GOT3 (cell line): ENCODE data around the gene KIAA0753.

Experiments
- DNase-seq: peaks from one replicate; lab custom pipeline; 2025; ENCODE audit warnings: mixed read lengths; lab: John Stamatoyannopoulos, UW

KIAA0753 gene

DNA sequence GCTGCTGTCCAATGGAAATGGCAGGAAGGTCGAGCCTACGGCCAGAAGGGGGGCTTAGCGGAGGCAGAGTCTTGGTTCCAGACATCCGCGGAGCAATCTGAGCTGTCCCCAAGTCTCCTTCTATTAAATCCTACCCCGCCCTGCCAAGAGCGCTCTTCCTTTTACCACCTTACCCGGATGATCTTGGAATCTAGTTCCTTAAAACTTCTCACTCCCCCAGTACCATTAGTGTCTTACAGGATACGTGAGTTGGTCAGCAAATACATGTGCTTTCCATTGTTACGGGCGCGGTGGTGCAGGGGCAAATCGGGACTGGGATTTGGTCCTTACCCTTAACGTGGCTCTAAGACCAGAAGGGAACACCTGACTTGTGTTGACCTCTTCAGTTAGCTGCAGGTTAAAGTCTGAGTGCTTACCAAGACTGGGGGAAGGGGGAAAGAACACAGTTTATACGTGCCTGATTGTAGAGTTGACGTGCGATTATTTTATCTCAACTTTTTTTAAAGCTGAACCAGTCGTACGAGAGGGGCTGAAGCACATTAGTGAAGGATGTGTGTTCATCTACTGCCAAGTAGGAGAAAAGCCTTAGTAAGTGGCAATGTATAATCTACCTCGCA lies 844 bp upstream of the KIAA0753 start:
- no peak for DNase-seq

DNA sequence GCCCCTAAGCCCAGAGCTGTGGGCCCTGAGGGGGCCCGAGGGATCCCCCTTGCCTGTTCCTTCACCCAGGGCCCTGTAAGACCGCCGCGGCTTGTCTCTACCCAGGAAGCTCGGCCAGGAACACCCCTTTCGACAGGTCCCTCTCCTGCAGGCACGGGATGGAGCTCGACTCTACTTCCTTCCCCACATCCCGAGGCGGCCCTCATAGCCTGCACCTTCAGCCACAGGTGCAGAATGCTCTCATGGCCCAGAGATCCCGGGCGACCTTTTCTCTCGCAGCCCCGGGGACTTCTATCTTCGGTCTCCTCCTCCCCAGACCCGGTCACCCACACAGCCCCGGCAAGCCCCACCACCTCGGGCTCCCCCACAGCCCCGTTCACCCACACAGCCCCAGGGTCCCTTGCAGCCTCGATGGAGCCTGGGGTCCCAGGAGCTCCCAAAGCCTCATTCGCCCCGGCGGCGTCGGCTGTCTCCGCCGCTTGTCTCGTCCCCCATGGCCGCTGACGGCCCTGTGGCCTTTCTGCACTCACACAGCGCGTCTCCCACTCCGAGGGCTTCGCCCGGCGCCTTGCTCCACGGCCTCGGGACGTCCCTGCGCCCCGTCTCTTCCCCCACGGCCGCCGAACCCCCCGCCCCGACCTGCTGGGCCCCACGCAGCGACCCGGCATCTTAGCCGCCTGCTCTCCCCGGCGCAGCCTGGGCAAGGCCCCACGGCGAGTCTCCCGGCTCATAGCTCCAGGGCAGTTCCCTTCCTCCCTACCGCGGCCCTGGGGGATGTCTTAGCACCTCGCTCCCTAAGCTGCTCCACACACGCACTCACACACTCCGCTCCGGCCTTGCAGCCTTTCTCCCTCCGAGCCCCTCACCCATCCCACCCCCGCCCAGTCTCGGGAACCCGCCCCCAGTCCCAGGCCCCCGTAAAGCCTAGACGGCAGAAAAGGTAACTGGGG lies 650 bp downstream of the KIAA0753 start:
- peak; percentile 33 for DNase-seq

DNA sequence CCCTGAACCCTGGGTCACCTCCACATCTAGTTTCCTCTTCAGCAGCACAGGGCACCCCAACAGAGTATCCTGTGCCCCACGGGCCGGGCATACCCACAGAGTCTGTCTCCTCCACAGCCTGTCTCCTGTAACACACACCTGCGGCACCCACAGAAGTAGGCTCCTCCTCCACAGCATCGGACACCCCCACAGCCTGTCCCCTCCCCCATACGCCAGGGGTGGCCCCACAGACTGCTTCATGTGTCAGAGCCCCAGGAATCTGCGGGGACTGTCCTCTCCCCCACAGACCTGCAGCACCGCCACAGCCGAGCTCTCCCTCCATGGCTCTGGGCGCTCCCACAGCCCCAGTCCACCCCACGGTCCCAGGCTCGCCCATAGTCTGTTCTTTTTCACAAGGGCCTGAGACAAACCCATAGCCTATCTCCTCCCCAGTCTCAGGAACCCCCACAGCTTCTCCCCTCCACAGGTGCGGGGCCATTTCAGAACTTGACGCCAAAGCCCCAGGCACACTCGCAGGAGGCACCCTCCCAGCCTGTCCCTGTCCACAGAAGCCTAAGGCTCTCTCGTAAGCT lies 1.4 kb downstream of the KIAA0753 start:
- no peak for DNase-seq

DNA sequence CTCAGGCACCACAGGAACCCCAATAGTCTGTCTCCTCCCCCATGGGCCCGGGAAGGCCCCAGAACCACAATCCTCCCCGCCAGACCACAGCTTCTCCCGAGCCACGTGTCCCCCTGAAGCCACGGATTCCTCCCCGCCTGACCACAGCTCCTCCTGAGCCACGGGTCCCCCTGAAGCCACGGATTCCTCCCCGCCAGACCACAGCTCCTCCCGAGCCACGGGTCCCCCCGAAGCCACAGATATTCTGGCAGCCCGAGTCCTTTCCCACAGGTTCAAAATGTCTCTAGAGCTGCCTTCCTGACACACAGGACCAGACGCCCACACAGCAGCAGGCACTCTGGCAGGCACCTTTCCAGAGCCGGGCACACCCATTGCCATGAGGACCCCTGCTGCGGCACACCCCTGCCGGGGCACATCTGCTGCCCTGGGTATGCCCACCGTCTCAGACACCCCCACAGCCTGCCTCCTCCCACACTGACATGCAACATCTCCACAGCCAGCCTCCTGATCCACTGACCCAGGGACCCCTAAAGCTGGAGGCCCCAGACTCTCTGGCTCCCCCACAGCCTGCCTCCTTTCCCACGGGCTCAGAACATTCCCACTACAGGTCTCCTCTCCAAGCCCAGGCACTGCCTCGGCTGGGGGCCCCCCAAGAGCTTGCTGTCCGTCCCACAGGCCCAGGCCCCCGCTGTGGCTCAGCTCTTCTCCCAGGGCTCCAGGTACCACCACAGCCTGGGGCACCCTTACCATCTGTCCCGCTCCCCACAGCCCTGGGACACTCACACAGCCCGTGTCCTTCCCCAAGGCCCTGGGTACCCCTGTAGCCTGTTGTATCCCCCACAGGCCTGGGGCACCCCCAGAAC lies 2.2 kb downstream of the KIAA0753 start:
- DNase-seq, result no peak

DNA sequence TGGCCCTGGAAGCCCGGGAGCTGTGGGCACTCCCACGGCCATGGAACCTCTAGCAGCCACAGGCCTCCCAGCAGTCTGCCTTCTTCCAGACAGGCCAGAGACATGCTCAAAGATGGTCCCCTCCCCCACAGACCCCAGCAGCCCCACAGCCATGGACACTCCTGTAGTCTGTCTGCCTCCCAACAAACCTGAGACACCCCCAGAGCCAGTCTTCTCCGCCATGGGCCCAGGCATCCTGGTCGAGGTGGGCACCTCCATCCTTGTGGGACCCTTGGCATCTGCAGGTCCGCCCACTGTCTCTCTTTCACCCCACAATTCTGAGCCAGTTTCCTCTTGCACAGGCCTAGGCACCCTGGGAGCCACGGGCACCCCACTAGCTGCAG lies 3.1 kb downstream of the KIAA0753 start:
- DNase-seq, result no peak

DNA sequence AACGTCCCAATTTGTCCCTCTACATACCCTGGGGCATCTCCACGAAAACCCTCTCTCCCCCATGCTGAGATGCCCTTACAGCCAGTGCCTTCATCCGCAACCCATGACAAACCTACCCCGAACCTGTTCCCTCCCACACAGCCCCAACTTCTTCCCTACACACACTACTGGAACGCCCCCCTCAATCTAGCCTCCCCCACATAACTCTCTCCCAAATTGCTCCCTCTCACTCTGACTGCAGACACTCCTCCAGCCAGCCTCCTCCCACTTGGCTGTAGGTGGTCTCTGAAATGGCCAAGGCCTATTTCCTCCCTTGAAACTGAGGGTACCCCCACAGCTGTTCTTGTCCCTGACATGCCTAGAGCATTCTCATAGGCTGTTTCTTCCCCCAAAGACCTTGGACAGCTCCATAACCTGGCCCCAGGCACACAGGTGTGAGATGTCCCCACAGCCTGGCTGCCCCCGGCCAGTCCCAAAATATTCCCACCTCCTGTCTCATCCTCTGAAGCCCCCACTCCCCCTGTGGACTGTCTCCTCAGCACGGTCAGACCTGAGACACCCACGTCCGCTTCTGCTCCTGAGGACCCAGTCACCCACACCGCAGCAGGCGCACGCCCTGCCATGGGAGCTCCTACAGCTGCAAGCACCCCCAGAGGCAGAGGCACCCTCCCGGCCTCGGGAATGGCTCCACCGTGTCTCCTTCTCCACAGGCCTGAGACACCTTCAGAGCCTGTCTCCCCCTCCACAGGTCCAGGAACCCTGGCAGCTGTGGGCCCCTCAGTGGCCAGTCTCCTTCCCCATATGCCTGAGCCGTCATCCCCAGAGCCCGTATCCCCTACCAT lies 3.7 kb downstream of the KIAA0753 start:
- DNase-seq, result no peak

DNA sequence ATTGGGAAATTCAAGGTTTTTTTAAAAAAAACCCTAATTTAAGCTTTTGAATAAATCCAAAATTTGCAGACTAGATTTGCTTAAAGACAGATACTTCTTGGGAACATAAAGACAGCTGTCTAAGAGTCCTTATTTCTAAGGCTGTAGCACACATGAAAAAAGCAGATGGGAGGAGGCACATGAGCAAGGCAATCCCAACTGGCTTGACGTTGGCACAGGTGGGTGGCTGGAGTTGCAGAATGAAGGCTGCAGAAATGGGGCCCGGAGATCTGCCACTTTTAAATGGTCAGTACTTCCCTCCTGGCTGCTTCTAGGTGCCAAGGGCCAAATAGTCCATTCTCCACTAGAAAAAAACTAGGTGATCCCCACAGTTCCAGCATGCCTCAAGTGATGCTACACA lies 4.4 kb downstream of the KIAA0753 start:
- DNase-seq, result no peak

DNA sequence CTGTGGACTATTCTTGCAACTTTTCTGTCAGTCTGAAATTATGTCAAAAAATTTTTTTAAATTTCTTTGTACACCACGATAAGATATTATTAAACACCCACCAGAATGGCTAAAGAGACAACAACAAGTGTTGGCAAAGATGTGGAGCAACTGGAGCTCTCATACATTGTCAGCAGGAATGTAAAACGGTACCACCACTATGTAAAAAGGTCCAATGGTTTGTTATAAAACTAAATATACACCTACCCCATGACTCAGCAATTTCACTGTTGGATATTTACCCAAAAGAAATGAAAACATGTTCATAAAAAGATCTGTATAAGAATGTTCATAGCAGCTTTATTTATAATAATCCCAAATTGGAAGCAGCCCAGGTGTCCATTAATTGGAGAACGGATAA lies 7.2 kb downstream of the KIAA0753 start:
- no peak for DNase-seq

DNA sequence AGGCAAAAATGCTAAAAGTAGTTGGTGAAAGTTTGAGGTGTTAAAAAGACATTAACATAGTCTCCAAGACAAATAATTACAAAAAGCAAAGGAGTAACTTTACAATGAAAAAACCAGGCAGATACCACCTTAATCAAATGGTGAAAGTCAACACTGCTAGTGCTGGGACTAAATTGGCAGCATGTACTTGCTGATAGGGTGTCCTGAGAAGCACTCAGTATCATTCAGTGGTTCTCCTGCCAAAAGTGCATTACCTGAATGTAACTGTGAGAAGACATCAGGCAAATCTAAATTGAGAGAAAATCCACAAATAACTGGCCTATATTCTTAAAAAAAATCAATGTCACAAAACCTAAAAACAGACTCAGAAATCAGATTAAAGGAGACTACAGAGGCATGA lies 8.0 kb downstream of the KIAA0753 start:
- DNase-seq, result no peak

DNA sequence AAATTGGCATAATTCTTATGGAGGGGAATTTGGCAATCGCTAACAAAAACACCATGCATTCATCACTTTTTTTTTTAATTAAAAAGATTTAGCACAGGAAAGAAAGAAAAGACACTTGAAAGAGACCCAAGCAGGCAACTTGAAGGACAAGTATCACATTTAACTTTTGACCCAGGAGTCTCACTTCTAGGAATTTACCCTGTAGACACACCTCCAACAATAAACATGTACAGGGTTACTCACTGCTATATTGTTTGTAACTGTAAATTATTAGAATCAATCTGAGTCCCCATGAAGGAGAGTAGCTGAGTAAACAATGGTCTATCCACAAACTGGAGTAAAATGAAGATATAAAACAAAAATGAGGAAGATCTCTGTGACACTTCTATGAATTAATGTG lies 10.1 kb downstream of the KIAA0753 start:
- no peak for DNase-seq

DNA sequence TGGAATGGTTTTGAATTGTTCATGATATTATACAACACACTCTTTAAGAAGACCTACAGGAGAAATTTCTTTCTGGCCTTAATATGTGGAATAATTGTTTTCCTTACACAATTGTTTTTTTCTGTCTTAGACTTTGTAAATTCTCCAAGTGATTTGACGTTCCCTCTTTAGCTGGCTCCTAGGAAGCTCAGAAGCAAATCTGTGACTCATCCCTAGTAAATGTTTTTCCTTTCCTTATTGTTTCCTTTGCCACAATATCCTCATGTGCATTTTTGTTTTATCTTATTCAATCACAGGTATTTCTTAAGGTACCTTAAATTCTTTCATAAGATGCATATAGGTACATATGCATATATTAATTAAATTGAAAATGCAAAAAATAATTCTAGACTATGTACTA lies 13.5 kb downstream of the KIAA0753 start:
- DNase-seq, result no peak

DNA sequence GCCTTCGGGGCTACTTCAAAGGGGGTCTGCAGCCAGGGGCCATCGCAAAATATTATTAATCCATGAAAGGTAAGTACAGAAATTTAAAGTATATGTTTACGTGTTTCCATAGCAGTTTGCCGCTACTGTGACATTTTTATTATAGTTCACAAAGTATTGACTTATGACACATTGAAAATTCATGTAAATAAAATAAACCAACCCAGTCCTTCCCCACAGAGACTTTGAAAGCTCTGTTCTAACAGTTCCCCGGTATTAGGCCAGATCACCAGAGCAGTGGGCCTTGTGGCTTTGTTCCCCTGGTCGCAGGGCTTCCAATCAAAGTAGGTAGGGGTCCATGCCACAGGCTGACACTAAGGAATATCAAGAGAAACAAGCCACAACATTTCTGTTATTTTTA lies 13.9 kb downstream of the KIAA0753 start:
- no peak for DNase-seq

DNA sequence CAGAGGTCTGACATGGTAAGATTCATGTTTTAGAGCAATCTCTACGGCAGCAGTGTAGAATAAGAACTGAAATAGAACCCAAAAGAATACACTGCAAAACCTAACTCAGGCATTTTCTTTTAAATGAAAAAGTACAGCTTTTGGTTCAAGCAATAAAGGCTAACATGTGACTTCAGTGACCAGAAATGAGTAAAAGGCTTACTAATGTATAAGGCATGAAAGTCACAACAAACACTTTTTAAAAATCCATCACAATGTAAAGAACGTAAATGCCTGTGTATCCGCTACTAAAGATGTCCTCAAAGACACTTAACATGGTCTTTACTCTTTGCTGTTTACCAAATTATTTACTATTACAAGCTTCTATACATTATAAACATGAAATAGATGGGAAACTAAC lies 16.6 kb downstream of the KIAA0753 start:
- no peak for DNase-seq

DNA sequence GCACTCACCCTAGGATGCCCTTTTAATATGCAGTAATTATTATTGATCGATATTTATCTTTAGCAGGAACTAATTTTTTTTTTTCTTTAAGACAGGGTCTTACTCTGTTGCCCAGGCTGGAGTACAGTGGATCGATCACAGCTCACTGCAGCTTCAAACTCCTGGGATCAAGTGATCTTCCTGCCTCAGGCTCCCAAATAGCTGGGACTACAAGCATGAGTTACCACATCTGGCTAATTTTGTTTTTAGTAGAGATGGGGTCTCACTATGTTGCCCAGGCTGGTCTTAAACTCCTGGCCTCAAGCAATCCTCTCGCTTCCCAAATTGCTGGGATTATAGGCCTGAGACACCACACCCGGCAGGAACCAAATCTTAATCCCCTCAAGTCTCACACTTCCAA lies 29.3 kb downstream of the KIAA0753 start:
- DNase-seq, result no peak

DNA sequence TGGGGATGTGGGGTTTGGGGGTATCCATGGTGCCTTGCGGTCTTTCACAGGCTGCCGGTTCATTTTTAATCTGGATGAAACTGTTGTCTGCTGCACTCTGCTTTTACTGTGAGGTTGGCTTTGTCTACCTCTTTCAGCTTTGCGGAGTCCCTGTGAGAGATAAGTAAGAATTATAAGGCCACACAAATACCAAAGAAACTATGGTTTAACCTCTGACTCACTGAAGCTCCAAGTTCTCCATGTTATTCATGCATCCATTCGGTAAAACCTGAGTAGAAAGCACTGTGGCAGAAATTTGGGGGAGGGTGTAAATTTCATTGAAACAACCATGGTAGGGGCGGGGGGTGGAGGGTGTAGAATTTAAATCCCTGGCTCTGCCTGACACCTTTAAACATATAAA lies 30.5 kb downstream of the KIAA0753 start:
- no peak for DNase-seq

DNA sequence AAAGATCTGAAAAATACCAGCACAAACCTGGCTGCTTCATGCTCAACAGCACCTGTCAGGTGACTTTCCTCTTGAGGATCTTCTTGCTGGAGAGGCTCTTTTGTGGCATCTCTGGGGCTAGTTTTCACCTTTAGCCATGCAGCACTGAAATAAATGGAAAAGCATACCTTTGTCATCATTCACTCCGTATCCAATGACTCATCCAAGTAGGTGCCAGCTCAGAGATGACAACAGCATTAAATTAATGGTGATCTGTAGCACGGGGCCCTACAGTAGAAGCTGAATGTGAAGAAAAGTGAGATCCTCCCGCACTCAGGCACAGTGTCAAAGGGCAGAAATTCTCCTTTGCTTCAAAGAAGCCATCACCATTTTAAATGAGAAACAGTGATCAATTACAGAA lies 32.2 kb downstream of the KIAA0753 start:
- no peak for DNase-seq

DNA sequence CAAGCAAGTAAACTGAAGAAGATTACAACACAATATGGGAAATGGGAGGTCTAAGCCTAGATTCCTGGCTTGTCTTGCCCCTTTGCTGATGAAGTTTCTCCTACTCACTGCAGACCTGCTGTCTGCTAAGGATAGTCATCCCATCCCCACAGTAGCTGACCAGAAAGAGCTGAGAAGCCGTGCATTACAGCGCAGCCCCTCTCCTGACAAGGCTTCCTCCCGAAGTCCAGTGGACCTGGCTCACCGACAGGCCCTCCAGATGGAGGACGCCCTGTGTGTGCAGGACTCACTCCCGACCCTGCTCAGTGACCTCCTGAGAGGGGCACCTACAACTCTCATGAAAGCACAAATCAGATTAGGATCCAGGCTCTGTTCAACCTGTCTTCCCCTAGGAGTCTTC lies 35.4 kb downstream of the KIAA0753 start:
- DNase-seq, result no peak

DNA sequence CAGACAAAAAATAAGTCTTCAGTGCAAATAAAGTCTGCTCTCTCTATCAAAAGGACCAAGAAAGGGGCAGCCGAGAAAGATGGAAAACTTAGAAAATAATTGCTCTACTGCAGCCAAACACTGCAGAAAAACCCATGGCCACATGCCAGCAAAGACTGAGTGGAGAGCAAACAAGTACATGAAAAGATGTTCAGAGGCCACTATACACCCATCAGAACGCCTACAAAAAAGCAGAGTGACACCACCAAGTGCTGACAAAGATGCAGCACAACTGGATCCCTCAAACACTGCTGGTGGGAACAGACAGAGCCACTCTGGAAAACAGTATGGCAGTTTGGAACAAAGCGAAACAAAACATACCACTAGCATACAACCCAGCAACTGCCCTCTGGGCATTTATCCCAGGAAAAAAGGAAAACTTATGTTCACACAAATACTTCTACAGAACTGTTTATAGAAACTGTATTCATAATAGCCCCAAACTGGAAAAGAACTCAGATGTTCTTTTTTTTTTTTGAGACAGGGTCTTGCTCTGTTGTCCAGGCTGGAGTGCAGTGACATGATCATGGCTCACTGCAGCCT lies 36.7 kb downstream of the KIAA0753 start:
- no peak for DNase-seq

DNA sequence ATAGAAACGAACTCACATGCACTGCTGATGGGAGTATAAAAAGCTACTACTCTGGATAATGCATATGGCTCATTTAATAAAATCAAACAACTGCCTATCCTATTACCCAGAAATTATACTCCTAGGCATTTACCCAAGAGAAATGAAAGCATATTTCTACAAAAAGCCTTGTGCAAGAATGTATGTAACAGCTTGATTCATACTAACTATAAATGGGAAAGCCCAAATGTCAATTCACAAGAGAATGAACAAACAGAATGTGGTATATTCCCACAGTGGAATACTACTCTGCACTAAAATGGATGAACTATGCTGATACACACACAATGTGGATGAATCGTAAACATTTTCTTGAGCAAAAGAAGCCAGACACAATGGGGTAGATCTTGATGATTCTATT lies 38.4 kb downstream of the KIAA0753 start:
- no peak for DNase-seq

DNA sequence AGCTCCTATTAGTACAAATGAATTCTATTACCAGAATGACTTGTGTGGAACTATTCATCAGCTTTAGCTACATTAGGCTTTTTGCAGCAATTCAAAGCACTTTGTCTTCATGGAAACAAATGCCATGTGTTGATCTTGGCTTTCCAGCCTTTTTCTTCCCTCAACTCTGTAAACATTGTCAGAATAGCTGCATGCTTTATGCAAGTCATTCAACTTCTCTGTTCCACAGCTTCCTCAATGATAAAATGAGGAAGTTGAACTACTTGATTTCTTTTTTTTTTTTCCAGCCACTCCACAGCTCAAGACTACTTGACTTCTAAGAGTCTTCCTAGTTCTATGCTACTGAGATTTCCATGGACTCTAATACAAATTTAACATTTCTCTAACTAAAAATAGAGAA lies 41.1 kb downstream of the KIAA0753 start:
- no peak for DNase-seq

DNA sequence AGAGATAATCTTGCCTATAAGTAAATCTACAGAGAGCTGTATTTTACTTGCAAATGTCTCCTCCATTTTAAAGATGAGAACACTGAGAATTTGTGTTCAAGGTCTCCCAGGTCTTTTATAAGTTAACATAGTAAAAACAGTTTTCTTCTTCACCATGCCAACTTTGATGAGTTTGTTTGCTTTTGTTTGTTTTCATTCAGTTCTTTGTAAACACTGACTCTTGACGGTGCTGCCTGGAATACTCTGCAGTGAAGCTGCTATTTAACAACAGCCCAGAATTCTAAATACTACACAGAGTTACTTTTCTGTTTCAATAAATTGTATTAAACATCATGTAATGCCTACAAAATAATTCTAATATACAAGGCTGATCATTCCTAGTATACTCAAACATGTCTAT lies 42.8 kb downstream of the KIAA0753 start:
- no peak for DNase-seq
